ENCODE measurements around the gene DEGS1.

Gene DEGS1

GRCh38 chr1:224216382-224216781, 33.3 kb downstream of the DEGS1 start:
- no peak for DNase-seq (ENCODE audit: low read depth)

- no peak for DNase-seq (ENCODE audit: low read depth)
These were observed 34.9 kb downstream of the DEGS1 start for GRCh38 chr1:224217655-224218623.

DNA sequence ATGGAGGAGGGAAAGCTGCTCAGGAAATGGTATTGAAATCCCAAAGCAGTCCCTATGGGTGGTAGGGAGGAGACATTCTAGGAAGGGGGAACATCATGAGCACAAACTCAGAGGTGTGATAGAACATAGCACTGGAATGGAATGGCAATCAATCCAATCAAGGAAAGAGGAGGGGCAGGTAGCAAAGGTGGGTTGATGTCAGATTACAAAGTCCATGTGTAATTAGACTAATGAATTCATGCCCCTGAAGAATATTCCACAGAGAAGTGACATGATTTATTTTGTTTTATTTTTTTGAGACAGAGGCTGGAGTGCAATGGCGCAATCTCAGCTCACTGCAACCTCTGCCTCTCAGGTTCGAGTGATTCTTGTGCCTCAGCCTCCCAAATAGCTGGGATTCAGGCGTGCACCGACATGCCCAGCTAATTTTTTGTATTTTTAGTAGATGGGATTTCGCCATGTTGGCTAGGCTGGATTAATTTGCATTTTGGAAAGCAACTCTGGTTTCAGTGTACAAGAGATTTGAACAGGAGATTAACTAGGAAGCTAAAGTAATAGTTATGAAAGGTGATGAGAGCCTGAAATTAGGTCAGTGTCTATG, 36.1 kb downstream of the DEGS1 start:
- DNase-seq (ENCODE audit: low read depth), result no peak

DNA sequence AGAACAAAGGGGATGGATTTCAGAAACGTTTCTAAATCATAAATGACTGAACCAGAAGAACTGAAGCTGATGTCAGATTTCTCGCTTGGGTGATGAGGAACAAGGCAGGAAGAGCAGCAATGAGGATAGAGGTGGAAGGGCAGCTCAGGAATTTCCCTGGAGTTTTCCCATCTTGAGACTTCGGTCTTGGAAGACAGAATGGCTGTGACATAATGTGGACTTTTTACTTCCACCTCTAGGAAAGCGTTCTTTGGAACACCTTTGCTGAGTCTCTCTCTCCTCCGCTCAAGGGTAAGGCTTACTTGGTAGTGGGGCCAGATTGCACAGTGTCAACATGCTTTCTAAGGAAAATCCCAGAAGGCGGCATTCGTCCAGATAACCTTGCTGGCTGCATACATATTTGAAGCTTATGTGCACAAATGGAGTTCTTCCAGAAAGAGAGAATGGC, 36.6 kb downstream of the DEGS1 start:
- DNase-seq (ENCODE audit: low read depth), result no peak

DNA sequence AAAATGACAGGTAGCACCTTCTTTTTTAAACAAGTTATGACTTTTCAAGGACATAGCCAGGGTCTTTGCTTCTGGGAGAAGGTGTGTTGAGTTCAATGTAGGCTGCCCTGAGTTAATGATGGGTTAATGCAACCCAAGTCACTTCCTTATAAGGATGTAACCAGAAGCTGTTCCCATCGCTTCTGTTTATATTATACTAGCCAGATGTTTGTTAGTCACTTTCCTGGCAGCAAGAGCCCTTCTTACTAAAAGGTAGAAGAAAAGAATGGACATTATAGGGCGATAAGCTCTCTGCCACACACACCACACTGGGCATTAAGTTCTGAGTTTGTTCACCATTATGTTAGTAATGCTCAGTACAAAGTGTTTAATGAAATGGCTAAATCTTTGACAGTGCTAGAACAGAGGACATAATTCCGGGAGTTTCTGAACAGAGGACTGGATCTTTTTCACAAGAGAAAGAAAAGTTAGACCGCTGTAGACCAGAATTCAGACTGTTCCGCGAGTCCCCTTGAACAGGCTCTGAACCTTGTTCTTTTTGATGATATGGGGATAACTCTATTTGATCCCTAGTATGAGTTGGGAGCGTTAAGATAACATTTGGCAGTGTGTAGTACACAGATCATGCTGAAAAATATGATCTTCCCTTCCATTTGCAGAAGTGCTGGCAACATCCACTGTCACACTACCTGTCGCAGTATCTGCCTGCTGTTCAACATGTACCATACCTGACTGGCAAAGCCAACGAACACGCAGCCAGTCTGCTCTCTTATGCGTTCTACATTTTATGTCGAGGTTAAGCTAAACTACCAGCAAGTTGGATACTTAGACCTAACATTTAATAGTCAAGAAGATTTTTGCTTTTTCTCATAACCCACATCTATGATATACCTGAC, 41.0 kb downstream of the DEGS1 start:
- DNase-seq (ENCODE audit: low read depth), result peak; percentile 34

DNA sequence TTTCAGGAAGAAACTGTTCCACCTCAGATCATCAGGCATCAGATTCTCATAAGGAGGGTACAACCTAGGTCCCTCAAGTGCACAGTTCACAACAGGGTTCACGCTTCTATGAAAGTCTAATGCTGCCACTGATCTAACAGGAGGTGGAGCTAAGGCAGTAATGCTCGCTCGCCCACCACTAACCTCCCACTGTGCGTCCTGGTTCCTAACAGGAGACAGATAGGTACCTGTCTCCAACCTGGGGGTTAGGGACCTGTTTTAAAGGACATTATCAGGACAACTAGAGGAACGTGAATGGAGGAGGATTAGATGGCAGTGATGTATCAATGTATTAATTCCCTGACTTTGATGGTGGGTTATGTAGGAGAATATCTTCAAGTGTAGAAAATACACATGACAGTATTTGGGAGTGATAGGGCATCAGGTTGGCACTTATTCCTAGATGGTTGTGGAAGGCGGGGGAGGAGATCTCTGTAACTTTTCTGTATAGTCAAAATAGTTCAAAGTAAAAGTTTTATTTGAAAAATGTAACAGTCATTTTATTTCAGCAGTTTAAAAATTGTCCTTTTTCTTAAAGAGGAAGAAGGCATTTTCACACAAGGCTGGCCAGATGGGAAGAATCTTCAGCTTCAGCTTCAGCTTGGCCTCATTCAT, 43.9 kb downstream of the DEGS1 start:
- DNase-seq (ENCODE audit: low read depth), result no peak

- DNase-seq (ENCODE audit: low read depth), result no peak
These were observed 51.0 kb downstream of the DEGS1 start for GRCh38 chr1:224234017-224234416.

DNA sequence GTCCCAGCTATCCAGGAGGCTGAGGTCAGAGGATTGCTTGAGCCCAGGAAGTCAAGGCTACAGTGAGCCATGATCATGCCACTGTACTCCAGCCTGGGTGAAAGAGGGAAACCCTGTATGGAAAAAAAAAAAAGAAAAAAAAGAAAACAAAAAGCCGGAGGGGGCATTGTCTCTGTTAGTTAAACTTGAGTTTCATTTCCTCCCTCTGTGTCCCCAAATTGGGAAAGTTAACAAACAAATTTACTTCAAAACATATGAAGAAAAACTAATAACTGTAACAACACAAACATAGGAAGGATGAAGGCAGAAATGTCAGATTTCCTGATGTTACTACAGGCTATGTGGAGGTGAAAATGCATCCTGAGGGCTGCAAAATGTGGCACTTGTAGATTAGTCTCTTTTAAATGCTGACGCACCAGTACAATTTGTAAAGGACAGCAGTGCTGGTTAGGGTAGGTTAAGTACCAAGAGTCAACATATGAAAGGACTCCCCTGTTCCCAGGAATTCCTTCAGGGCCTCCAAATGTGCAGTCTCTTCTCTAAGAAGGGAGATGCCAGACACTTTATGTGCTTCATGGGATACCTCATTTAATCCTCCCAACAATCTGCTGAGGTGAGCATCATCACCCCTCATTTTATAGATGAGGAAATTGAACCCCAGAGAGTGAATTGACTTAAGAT, 52.9 kb downstream of the DEGS1 start:
- no peak for DNase-seq (ENCODE audit: low read depth)

GRCh38 chr1:224237119-224237881, 54.3 kb downstream of the DEGS1 start:
- DNase-seq (ENCODE audit: low read depth), result no peak

- no peak for DNase-seq (ENCODE audit: low read depth)
These were observed 55.2 kb downstream of the DEGS1 start for GRCh38 chr1:224238212-224238611.

DNA sequence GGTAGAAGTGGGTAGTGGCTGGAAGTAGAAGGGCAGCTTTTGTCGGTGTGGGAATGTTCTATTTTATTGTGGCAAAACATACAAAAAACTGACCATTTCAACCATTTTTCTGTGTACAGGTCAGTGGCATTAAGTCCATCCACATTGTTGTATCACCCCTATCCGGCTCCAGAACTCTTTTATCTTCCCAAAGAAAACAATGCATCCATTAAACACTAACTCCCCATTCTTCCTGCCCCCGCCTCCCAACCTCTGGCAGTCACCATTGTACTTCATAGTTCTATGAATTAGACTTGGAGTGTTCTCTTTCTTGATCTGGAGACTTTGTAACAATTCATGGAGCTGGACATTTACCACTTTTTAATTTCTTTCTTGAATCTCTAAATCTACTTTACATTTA, 55.7 kb downstream of the DEGS1 start:
- no peak for DNase-seq (ENCODE audit: low read depth)
